Endodermal cell (in vitro differentiated cells): Measurements from ENCODE around the gene BCAS2. TPM values are rescaled to one million over a fixed set of nuclear protein-coding genes. Genes with fewer than 3 reads are reported as not detected.
"Not testable (repeated sequence)": the region's sequence is repeated elsewhere in the genome, so short reads cannot be mapped to it uniquely, and the experiment has no call there.

Experiments used
- DNase-seq: peaks from one replicate; pipeline ENCODE4 v3.0.0-alpha.2; 2017
- H3K27ac ChIP-seq: 2 replicates; pipeline ENCODE4 v1.5.1; 2013; ENCODE audit warnings: mild to moderate bottlenecking, low read depth, low read length, moderate library complexity
- H3K27me3 ChIP-seq: 2 replicates; pipeline ENCODE4 v1.6.1; 2013; ENCODE audit warnings: mild to moderate bottlenecking, low read length, moderate library complexity; ENCODE audit not compliant: insufficient read depth, control insufficient read depth, poor library complexity, severe bottlenecking
- H3K36me3 ChIP-seq: 2 replicates; pipeline ENCODE4 v1.7.0; 2013; ENCODE audit warnings: mild to moderate bottlenecking, low read length, moderate library complexity; ENCODE audit not compliant: control insufficient read depth, insufficient read depth
- H3K4me1 ChIP-seq: one replicate; pipeline ENCODE4 v1.7.0; 2013; ENCODE audit warnings: low read length; ENCODE audit not compliant: control insufficient read depth, insufficient read depth
- H3K4me3 ChIP-seq: 2 replicates; pipeline ENCODE4 v1.5.1; 2013; ENCODE audit warnings: mild to moderate bottlenecking, low read length, moderate library complexity
- H3K9ac ChIP-seq: 2 replicates; pipeline ENCODE4 v1.6.1; 2013; ENCODE audit warnings: mild to moderate bottlenecking, low read length, moderate library complexity; ENCODE audit not compliant: poor library complexity, severe bottlenecking; ENCODE audit errors: extremely low read depth
- H3K9me3 ChIP-seq: 2 replicates; pipeline ENCODE4 v1.6.1; 2013; ENCODE audit warnings: mild to moderate bottlenecking, low read length, moderate library complexity; ENCODE audit not compliant: control insufficient read depth
- H3K27ac Mint-ChIP-seq: 2 replicates; pipeline ENCODE4 v1.8.0; 2020; ENCODE audit warnings: mixed read lengths
- H3K27me3 Mint-ChIP-seq: 2 replicates; pipeline ENCODE4 v1.8.0; 2021; ENCODE audit warnings: mild to moderate bottlenecking, mixed read lengths; ENCODE audit not compliant: insufficient read depth
- H3K36me3 Mint-ChIP-seq: 2 replicates; pipeline ENCODE4 v1.8.0; 2020; ENCODE audit warnings: low read depth, mixed read lengths
- H3K4me1 Mint-ChIP-seq: 2 replicates; pipeline ENCODE4 v1.8.0; 2020; ENCODE audit warnings: mixed read lengths
- H3K4me3 Mint-ChIP-seq: 2 replicates; pipeline ENCODE4 v1.8.0; 2020; ENCODE audit warnings: mild to moderate bottlenecking, moderate library complexity, mixed read lengths
- H3K9me3 Mint-ChIP-seq: 2 replicates; pipeline ENCODE4 v1.8.0; 2020; ENCODE audit warnings: mild to moderate bottlenecking, mixed read lengths
- CTCF ChIP-seq: fragments of 200-600 bp; sonication (generic); conservative IDR thresholded peaks from 2 replicates; pipeline ENCODE4 v1.5.0; 2021; ENCODE audit warnings: antibody characterized with exemption, mild to moderate bottlenecking
- WGBS, 2 experiments: methylation state at CpG; one replicate each; pipeline versions ENCODE4 v1.1.5 to v1.1.7; 2013; ENCODE audit warnings: missing lambda C conversion rate in 2 of 2, mixed read lengths in 1 of 2; ENCODE audit not compliant: insufficient coverage in 1 of 2, insufficient read length in 1 of 2; 5-methylcytosine and 5-hydroxymethylcytosine counted together
- total RNA-seq, 2 donors: library from RNA; stranded (reverse); fragmentation: NEBNext Ultra II Directional in 1 of 2; extraction: Animal tissue kit (Norgen Biotek cat#: 25700) in 1 of 2; gene quantifications; 2 replicates in 1 of 2; 3 replicates in 1 of 2; pipeline ENCODE4 v1.2.1, GENCODE V29; 2021

The BCAS2 gene
- total RNA-seq, 2 donors from 2014 or later: 56.8 to 56.9 TPM

- TF ChIP-seq CTCF: no peak
- Mint-ChIP-seq H3K9me3 (peaks cover 30% of the 10 kb centered on the region), H3K36me3 (peaks cover 56% of the 10 kb centered on the region), H3K27me3 (peaks cover 2% of the 10 kb centered on the region), H3K27ac (no peak overlapping the region), H3K4me3 (no peak overlapping the region), H3K4me1 (no peaks in the 10 kb centered on the region)
- no peak for DNase-seq
- Histone ChIP-seq H3K4me1 (no peaks in the 10 kb centered on the region), H3K27me3 (no peaks in the 10 kb centered on the region), H3K9me3 (peaks cover 8% of the 10 kb centered on the region), H3K27ac (no peak overlapping the region), H3K9ac (no peak overlapping the region), H3K4me3 (no peak overlapping the region), H3K36me3 (peaks cover 45% of the 10 kb centered on the region)
Observed at GRCh38 chr1:114564141-114564540, 17.3 kb downstream of the BCAS2 start.

- WGBS, 2 experiments: 89 to 100% methylated on average over 1 to 2 of the region's 3 CpGs
- Mint-ChIP-seq H3K36me3 (peaks cover 46% of the 10 kb centered on the region), H3K9me3 (peaks cover 30% of the 10 kb centered on the region)
- not testable (repeated sequence) for H3K27me3 ChIP-seq, H3K27ac ChIP-seq, H3K4me3 ChIP-seq, H3K4me1 Mint-ChIP-seq, DNase-seq, H3K27me3 Mint-ChIP-seq, H3K9ac ChIP-seq, H3K27ac Mint-ChIP-seq, H3K4me3 Mint-ChIP-seq, H3K4me1 ChIP-seq, H3K9me3 ChIP-seq
- peaks cover 34% of the 10 kb centered on the region for H3K36me3 ChIP-seq
Observed at GRCh38 chr1:114562978-114563510, 18.4 kb downstream of the BCAS2 start.

GRCh38 chr1:114561333-114561732 lies 20.1 kb downstream of the BCAS2 start:
- 93 to 100% methylated on average over 1 of the region's 1 CpG for WGBS, 2 experiments
- H3K27me3 Mint-ChIP-seq: peaks cover 2% of the 10 kb centered on the region

More at GRCh38 chr1:114561333-114561732, 20.1 kb downstream of the BCAS2 start:
- Histone ChIP-seq H3K9me3 (peaks cover 8% of the 10 kb centered on the region), H3K9ac (no peak overlapping the region), H3K27ac (no peak overlapping the region), H3K4me3 (no peak overlapping the region), H3K4me1 (no peaks in the 10 kb centered on the region), H3K36me3 (peaks cover 18% of the 10 kb centered on the region), H3K27me3 (no peaks in the 10 kb centered on the region)
- H3K4me3 Mint-ChIP-seq: no peak overlapping the region
- peaks cover 31% of the 10 kb centered on the region for H3K36me3 Mint-ChIP-seq
- no peak for DNase-seq
- TF ChIP-seq CTCF: no peak
- no peaks in the 10 kb centered on the region for H3K4me1 Mint-ChIP-seq
- H3K9me3 Mint-ChIP-seq: peaks cover 27% of the 10 kb centered on the region
- H3K27ac Mint-ChIP-seq: no peak overlapping the region
